Measurements from ENCODE around the gene ZBTB39.
"Not testable (repeated sequence)": the region's sequence is repeated elsewhere in the genome, so short reads cannot be mapped to it uniquely, and the experiment has no call there.

Gene ZBTB39, protein sequence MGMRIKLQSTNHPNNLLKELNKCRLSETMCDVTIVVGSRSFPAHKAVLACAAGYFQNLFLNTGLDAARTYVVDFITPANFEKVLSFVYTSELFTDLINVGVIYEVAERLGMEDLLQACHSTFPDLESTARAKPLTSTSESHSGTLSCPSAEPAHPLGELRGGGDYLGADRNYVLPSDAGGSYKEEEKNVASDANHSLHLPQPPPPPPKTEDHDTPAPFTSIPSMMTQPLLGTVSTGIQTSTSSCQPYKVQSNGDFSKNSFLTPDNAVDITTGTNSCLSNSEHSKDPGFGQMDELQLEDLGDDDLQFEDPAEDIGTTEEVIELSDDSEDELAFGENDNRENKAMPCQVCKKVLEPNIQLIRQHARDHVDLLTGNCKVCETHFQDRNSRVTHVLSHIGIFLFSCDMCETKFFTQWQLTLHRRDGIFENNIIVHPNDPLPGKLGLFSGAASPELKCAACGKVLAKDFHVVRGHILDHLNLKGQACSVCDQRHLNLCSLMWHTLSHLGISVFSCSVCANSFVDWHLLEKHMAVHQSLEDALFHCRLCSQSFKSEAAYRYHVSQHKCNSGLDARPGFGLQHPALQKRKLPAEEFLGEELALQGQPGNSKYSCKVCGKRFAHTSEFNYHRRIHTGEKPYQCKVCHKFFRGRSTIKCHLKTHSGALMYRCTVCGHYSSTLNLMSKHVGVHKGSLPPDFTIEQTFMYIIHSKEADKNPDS

DNA sequence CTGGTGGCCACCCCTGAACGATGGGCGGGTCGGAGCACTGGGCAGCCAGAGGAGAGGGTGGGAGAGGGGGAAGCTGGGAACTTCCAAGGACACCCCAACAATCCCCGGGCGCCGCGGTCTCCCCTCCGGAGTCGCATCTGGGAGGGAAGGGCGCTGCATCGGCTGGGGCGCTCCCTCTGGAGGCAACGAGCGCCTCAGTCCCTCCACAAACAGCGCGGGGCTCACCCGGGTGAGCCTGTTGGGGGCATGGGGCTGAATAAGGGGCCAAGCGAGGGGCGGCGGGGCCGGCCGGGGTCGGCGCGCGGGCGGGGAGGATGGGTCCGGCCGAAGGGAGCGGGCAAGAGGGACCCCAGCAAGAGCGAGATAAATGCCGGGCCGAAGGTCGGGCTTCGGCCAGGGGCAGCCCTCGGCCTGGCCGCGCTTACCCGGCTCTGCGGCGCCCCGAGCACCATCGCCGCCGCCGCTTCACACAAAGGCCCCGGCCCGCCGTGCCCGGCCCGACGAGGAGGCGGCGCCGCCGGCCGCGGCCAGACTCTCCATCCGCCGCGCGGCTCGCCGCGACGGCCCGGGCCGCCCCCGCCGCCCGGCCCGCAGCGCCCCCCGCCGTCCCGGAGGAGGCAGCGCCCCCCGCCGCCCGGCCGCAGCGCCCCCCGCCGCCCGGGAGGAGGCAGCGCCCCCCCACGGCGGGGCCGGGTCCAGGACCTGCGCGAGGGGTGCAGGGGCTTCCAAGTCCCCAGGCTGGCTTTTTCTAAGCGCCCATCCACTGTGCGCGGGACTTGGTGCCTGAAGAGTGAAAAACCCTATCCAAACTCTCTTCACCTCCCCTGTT is at the start of gene ZBTB39:
Gene ZBTB39, minus strand, starts transcription at position 567 of the 829 bp plus-strand sequence. CDS start 1,629 bp downstream, outside the sequence.
- Histone ChIP-seq H3K9ac (ENCODE audit: low read length) (peak within 1 kb of the TSS; percentile 97), H3K4me1 (ENCODE audit: insufficient read depth, low read length, severe bottlenecking) (peaks cover 18% of the 10 kb centered on the region), H3K79me2 (ENCODE audit: insufficient read depth, low read length) (0 out of 2 replicates have a peak, but pooled peaks cover 6% of the 10 kb centered on the region), H3K9me2 (ENCODE audit: low read depth, low read length) (no peaks in the 10 kb centered on the region), H3K27ac (ENCODE audit: low read depth, low read length, poor library complexity, severe bottlenecking) (no peak within 1 kb of the TSS), H3K4me2 (ENCODE audit: low read length) (peak within 1 kb of the TSS; percentile 83), H2AFZ (ENCODE audit: low read length) (no peak within 1 kb of the TSS), H3K36me3 (ENCODE audit: insufficient read depth, low read length) (peaks cover 30% of the 10 kb centered on the region), H3K27me3 (ENCODE audit: insufficient read depth, low read length) (no peaks in the 10 kb centered on the region), H4K20me1 (ENCODE audit: insufficient read depth, low read length) (no peaks in the 10 kb centered on the region), H3K9me3 (ENCODE audit: low read length) (no peaks in the 10 kb centered on the region), H3F3A (ENCODE audit: insufficient read depth, low read length) (no peaks in the 10 kb centered on the region), H3K4me3 (ENCODE audit: low read depth, low read length, poor library complexity, severe bottlenecking) (peak within 1 kb of the TSS; percentile 96)
- TF ChIP-seq EZH2 (IDR thresholded peaks at IDR 0.05; ENCODE audit: borderline replicate concordance, low read length): no peak
- TF ChIP-seq, protein P1, sequence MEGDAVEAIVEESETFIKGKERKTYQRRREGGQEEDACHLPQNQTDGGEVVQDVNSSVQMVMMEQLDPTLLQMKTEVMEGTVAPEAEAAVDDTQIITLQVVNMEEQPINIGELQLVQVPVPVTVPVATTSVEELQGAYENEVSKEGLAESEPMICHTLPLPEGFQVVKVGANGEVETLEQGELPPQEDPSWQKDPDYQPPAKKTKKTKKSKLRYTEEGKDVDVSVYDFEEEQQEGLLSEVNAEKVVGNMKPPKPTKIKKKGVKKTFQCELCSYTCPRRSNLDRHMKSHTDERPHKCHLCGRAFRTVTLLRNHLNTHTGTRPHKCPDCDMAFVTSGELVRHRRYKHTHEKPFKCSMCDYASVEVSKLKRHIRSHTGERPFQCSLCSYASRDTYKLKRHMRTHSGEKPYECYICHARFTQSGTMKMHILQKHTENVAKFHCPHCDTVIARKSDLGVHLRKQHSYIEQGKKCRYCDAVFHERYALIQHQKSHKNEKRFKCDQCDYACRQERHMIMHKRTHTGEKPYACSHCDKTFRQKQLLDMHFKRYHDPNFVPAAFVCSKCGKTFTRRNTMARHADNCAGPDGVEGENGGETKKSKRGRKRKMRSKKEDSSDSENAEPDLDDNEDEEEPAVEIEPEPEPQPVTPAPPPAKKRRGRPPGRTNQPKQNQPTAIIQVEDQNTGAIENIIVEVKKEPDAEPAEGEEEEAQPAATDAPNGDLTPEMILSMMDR (IDR thresholded peaks at IDR 0.05; ENCODE audit: low read length): peak; percentile 62

DNA sequence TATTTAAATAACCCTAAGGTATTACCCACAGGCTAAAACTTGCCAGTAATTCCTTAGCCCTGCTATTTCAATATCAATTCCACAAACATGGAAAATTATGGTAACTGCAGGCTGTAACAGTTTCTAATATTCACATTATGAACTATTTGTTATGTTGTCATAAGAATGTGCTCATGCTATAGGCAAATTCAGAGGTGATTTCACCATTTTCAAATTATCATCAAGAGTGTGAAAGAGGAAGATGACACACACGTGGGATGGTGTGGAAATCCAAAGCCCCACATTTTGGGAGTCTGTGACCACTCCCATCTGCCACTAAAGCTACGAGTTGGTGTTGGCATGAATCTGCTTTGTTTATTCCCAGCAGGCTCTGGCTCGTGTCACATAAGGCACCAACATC is 49.5 kb upstream of the ZBTB39 start:
- Histone ChIP-seq H3K4me3 (ENCODE audit: low read depth, low read length, poor library complexity, severe bottlenecking) (no peak overlapping the region), H3K4me2 (ENCODE audit: low read length) (no peak overlapping the region), H2AFZ (ENCODE audit: low read length) (no peak overlapping the region), H3F3A (ENCODE audit: insufficient read depth, low read length) (no peaks in the 10 kb centered on the region), H3K9me2 (ENCODE audit: low read depth, low read length) (no peaks in the 10 kb centered on the region), H3K9me3 (ENCODE audit: low read length) (no peaks in the 10 kb centered on the region), H3K27ac (ENCODE audit: low read depth, low read length, poor library complexity, severe bottlenecking) (no peak overlapping the region), H3K27me3 (ENCODE audit: insufficient read depth, low read length) (no peaks in the 10 kb centered on the region), H3K4me1 (ENCODE audit: insufficient read depth, low read length, severe bottlenecking) (peaks cover 15% of the 10 kb centered on the region), H4K20me1 (ENCODE audit: insufficient read depth, low read length) (no peaks in the 10 kb centered on the region), H3K79me2 (ENCODE audit: insufficient read depth, low read length) (no peaks in the 10 kb centered on the region), H3K9ac (ENCODE audit: low read length) (no peak overlapping the region), H3K36me3 (ENCODE audit: insufficient read depth, low read length) (peaks cover 57% of the 10 kb centered on the region)
- TF ChIP-seq EZH2 (IDR thresholded peaks at IDR 0.05; ENCODE audit: borderline replicate concordance, low read length): no peak
- TF ChIP-seq, protein P1 (IDR thresholded peaks at IDR 0.05; ENCODE audit: low read length): no peak

DNA sequence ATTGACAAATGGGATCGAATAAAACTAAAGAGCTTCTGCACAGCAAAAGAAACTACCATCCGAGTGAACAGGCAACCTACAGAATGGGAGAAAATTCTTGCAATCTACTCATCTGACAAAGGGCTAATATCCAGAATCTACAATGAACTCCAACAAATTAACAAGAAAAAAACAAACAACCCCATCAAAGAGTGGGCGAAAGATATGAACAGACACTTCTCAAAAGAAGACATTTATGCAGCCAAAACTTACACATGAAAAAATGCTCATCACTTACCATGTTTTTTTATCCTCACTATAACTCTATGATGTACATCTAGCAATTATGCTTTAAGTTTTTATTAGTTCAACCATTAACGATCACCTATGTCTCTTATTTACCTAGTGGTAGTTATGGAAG is 47.6 kb upstream of the ZBTB39 start:
- not testable (repeated sequence) for H3K27ac ChIP-seq (ENCODE audit: low read depth, low read length, poor library complexity, severe bottlenecking); H2AFZ ChIP-seq (ENCODE audit: low read length); H3K9me2 ChIP-seq (ENCODE audit: low read depth, low read length); H4K20me1 ChIP-seq (ENCODE audit: insufficient read depth, low read length); H3K79me2 ChIP-seq (ENCODE audit: insufficient read depth, low read length); H3K4me1 ChIP-seq (ENCODE audit: insufficient read depth, low read length, severe bottlenecking); H3K9me3 ChIP-seq (ENCODE audit: low read length); H3K9ac ChIP-seq (ENCODE audit: low read length); H3F3A ChIP-seq (ENCODE audit: insufficient read depth, low read length); H3K27me3 ChIP-seq (ENCODE audit: insufficient read depth, low read length); H3K4me2 ChIP-seq (ENCODE audit: low read length); H3K4me3 ChIP-seq (ENCODE audit: low read depth, low read length, poor library complexity, severe bottlenecking)
- H3K36me3 ChIP-seq (ENCODE audit: insufficient read depth, low read length): peaks cover 38% of the 10 kb centered on the region

DNA sequence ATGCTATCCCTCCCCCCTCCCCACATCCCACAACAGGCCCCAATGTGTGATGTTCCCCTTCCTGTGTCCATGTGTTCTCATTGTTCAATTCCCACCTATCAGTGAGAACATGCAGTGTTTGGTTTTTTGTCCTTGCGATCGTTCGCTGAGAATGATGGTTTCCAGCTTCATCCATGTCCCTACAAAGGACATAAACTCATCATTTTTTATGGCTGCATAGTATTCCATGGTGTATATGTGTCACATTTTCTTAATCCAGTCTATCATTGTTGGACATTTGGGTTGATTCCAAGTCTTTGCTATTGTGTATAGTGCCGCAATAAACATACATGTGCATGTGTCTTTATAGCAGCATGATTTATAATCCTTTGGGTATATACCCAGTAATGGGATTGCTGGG is 46.8 kb upstream of the ZBTB39 start:
- H3K4me2 ChIP-seq (ENCODE audit: low read length); H2AFZ ChIP-seq (ENCODE audit: low read length); H3K9me2 ChIP-seq (ENCODE audit: low read depth, low read length); H3F3A ChIP-seq (ENCODE audit: insufficient read depth, low read length); H3K79me2 ChIP-seq (ENCODE audit: insufficient read depth, low read length); H3K4me3 ChIP-seq (ENCODE audit: low read depth, low read length, poor library complexity, severe bottlenecking); H3K27me3 ChIP-seq (ENCODE audit: insufficient read depth, low read length); H4K20me1 ChIP-seq (ENCODE audit: insufficient read depth, low read length); H3K9me3 ChIP-seq (ENCODE audit: low read length); H3K9ac ChIP-seq (ENCODE audit: low read length); H3K27ac ChIP-seq (ENCODE audit: low read depth, low read length, poor library complexity, severe bottlenecking); H3K4me1 ChIP-seq (ENCODE audit: insufficient read depth, low read length, severe bottlenecking): not testable (repeated sequence)
- peaks cover 30% of the 10 kb centered on the region for H3K36me3 ChIP-seq (ENCODE audit: insufficient read depth, low read length)

Data from OCI-LY1 (cell line).